Activated CD8-positive, alpha-beta memory T cell treated with anti-CD3 and anti-CD28 coated beads, Interleukin-2, amount 50 U/mL, for 1 hour (primary cell): ENCODE results near the gene UGT2B10.
"Not testable (repeated sequence)": the region's sequence is repeated elsewhere in the genome, so short reads cannot be mapped to it uniquely, and the experiment has no call there.

Source experiments
- DNase-seq: peaks from one replicate; pipeline ENCODE4 v3.0.0-alpha.2; 2020; ENCODE audit errors: extremely low read depth

UGT2B10 gene

GRCh38 chr4:68815617-68816409, at the start of gene UGT2B10:
TSS of gene UGT2B10 (plus strand) at chr4:68815994. CDS start at chr4:68816020, 26 bp downstream.
- DNase-seq = not testable (repeated sequence)

- DNase-seq = not testable (repeated sequence)
These were observed 44.0 kb upstream of the UGT2B10 start for GRCh38 chr4:68771836-68772235.

GRCh38 chr4:68773699-68774098, 42.1 kb upstream of the UGT2B10 start:
- no peak for DNase-seq

GRCh38 chr4:68780232-68780631, 35.6 kb upstream of the UGT2B10 start:
- no peak for DNase-seq

GRCh38 chr4:68797048-68797447, 18.7 kb upstream of the UGT2B10 start:
- no peak for DNase-seq

GRCh38 chr4:68797618-68798017, 18.2 kb upstream of the UGT2B10 start:
- DNase-seq = no peak

GRCh38 chr4:68803013-68803412, 12.8 kb upstream of the UGT2B10 start:
- no peak for DNase-seq

GRCh38 chr4:68808060-68808459, 7.7 kb upstream of the UGT2B10 start:
- no peak for DNase-seq

- no peak for DNase-seq
These were observed 4.9 kb upstream of the UGT2B10 start for GRCh38 chr4:68810919-68811318.

- DNase-seq = not testable (repeated sequence)
These were observed 844 bp downstream of the UGT2B10 start for GRCh38 chr4:68816410-68817265.

- no peak for DNase-seq
These were observed 1.6 kb downstream of the UGT2B10 start for GRCh38 chr4:68817386-68817785.

GRCh38 chr4:68818030-68818462, 2.3 kb downstream of the UGT2B10 start:
- DNase-seq = not testable (repeated sequence)

- DNase-seq = no peak
These were observed 15.8 kb downstream of the UGT2B10 start for GRCh38 chr4:68831642-68832041.

- DNase-seq = no peak
These were observed 34.5 kb downstream of the UGT2B10 start for GRCh38 chr4:68850293-68850692.

- DNase-seq = no peak
These were observed 40.0 kb downstream of the UGT2B10 start for GRCh38 chr4:68855771-68856170.

- DNase-seq = no peak
These were observed 42.2 kb downstream of the UGT2B10 start for GRCh38 chr4:68858039-68858438.

- DNase-seq = no peak
These were observed 43.9 kb downstream of the UGT2B10 start for GRCh38 chr4:68859655-68860054.

- DNase-seq = no peak
These were observed 45.3 kb downstream of the UGT2B10 start for GRCh38 chr4:68861057-68861456.

- no peak for DNase-seq
These were observed 48.8 kb downstream of the UGT2B10 start for GRCh38 chr4:68864438-68865187.

- no peak for DNase-seq
These were observed 49.4 kb downstream of the UGT2B10 start for GRCh38 chr4:68865188-68865638.

- DNase-seq = no peak
These were observed 50.0 kb downstream of the UGT2B10 start for GRCh38 chr4:68865760-68866159.

- DNase-seq = no peak
These were observed 53.5 kb downstream of the UGT2B10 start for GRCh38 chr4:68869274-68869773.
